HUDEP-2 (cell line): ENCODE data around the gene RPL13.
A peak's percentile ranks its signal among the peaks of the same experiment; 100 is the strongest.
"Not testable (repeated sequence)": the region's sequence is repeated elsewhere in the genome, so short reads cannot be mapped to it uniquely, and the experiment has no call there.

ENCODE experiments used
- DNase-seq, 76 experiments: peaks; one replicate each; lab custom pipeline; 2025; ENCODE audit not compliant: unreplicated experiment in 76 of 76; lab: John Stamatoyannopoulos, UW

Gene RPL13

DNA sequence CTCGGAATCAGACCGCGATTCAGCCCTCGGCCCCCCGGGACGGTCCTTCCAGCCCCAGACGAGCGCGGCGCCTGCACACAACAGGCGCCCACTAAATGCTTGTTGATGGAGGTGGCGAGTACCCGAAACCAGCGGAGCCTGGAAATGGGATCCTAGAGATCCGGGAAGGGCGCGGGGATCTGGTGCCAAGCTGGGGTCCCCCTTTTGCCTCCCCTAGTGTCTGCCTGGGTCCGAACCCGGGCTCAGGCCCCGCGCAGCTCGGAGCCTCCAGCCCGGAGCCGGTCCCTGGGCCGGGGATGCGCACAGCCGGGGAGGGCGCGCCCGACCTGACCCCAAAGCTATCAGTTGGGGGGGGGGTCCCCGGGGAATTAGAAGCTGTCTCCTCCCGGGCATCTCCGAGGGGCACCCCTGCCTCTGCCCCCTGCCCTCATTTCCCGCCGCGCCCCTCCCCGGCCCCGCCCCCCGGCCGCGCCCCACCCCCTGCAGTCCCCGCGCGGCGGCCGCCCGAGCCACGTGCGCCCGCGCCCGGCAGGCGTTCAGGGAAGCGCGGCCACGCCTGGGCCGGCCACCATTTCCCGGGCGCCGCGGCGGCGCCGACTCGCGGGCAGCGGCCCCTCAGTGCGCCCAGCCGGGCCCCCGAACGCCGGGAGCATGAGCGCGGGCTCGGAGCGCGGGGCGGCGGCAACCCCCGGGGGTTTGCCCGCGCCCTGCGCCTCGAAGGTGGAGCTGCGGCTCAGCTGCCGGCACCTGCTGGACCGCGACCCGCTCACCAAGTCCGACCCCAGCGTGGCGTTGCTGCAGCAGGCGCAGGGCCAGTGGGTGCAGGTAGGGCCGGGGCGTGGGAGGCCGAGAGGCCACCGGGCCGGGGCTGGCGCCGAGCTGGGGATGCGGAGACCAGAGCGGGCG, 15.0 kb downstream of the RPL13 start, which contains the start of gene CPNE7:
CPNE7 (plus strand) TSS at position 512 of the 906 bp plus-strand sequence; CDS start at position 652, 140 bp downstream.
- no peak for DNase-seq

DNA sequence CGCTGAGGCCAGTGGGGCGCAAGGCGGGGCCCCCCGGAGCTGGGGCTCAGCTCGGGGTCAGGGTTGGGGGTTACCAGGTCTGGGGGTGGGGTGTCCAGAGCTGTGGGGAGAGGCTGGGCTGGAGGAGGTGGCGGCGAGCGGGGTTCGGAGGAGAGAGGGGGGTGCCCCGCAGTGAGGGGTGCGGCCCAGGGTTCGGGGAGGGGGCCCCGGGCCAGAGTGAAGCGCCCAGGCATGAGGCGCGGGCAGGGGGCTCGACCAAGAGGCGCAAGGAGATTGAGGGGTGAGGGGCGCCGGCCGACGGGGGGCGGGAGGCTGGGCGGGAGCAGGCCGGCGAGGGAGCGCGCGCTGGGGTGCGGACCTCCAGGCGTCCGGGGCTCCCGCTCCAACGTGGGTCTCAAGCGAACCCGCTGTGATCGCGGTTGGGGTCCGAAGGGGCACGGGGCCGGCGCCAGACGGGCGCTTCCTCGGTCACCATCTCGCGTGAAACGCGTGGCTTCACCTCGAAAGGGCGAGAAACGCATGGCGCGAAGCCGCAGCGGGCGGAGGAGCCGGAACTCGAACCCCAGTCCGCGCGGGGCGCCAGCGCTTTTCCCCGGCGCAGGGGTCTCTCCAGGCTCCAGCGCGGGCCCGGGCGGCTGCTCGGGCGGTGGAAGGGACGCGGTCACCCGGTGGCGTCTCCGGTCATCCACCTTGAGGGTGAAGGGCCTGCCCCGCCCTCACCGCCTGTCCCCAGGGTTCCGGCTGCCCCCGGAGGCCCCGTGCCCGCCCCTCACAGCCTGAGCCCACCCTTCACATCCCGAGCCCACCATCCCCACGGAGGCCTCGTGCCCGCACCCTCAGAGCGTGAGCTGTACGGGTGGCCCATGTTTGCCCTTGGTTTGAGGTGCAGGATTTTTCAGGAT, 15.9 kb downstream of the RPL13 start:
- no peak for DNase-seq

DNA sequence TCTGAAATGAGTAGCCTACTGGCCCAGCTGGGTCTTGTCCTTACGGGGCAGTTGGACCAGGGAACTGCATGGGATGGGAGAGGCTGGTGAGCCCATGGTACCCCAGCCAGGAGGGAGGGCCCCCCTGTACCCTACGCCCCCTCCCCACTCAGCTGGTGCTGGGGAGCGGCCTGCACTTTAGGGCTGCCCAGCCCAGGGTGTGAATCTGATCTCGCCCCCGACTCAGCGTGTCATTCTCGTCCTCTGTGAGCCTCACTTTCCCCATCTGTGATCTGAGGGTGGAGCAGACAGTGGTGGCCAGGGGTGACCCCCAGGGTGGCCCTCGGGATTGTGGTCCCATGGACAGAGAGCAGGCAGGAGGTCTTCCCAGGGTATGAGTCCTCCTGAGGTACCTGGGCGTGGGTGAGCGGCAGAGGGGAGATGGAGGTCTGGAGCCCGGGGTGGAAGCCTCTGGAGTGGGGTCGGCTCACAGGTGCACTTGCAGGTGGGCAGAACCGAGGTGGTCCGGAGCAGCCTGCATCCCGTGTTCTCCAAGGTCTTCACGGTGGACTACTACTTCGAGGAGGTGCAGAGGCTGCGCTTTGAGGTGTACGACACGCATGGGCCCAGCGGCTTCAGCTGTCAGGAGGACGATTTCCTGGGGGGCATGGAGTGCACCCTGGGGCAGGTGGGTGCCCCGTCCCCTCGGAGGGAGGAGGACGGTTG, 16.7 kb downstream of the RPL13 start:
- DNase-seq = no peak

DNA sequence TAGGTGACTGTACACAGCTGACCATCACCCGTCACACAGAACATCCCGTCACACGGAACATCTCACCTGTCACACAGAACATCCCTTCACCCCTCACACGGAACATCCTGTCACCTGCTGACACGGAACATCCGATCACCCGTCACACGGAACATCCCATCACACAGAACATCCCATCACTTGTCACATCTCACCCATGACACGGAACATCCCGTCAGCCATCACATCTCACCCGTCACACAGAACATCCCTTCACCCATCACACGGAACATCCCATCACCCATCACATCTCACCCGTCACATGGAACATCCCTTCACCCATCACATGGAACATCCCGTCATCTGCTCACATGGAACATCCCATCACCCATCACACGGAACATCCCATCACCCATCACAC, 18.9 kb downstream of the RPL13 start:
- DNase-seq = no peak

DNA sequence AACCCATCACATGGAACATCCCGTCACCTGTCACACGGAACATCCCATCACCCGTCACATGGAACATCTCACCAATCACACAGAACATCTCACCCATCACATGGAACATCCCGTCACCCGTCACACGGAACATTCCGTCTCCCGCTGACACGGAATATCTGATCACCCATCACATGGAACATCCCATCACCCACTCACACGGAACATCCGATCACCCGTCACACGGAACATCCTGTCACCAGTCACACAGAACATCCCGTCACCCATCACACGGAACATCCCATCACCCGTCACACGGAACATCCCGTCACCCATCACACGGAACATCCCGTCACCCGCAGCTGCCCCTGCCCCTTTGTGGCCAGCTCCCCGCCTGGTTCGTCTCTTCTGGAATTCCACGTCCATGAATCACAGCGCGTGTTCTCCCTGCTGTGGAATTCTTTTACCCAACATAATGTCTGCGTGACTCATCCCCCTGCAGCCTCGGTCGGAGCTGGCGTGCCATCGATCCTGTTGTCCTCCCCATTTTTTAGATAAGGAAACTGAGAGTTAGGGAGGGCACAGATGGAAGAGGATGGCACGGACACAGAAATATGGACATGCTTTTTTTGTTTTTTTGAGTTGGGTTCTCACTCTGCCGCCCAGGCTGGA, 20.7 kb downstream of the RPL13 start:
- no peak for DNase-seq

DNA sequence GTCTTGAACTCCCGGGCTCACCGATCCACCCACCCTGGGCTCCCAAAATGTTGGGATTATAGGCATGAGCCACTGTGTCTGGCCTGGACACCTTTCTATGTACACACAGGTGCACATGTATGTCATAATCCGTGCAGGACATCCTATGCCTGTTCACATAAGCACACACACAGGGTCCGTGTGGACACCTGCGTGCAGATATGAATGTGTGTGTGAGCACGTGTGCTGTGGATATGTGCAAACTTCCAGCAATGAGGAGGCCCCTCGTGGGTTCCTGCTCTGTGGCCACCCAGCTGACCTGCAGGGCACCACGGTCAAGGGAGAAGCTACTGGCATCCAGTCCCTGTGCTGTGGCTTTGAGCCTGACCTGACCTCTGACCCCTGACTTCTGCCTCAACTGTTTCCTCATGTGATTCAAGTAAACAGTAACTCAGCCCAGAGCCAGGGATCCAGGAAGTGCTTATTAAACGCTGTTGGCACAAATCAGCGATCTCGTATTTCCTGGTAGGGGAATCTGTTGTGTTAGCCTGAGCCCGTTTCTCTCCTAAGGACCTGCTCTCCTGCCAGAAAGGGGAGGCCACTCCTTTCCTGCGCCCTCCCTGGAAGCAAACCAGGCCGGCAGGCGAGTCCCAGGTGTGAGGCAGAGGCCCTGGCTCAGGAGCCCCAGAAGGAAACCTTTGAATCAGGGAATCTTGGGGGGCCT, 21.5 kb downstream of the RPL13 start:
- no peak for DNase-seq

DNA sequence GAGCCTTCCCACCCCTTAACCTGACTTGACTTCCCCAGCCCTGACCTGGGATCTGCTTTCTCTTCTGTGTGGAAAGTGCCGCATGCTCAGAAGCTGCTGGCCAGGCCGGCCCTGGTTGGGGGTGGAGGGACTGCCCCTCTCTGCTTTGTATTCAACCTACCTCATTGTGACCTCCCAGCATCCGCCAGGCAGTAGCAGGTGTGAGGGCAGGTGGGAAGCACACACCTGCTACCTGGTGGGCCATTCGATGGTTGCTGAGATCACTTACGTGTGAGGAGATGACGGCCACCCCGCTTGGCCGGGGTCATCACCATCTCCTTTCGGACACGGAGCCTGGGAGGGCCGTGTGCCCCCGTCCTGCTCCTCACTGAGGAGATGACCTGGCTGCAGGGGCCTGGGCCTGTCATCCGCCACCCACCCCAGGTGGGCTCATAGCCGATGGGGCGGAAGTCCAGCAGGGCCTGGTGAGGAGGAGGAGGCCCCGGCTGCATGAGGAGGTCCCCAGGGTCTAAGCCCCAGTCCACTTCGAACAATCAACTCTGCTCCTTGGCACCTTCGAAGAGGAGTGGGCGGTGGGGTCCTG, 22.2 kb downstream of the RPL13 start:
- no peak for DNase-seq

DNA sequence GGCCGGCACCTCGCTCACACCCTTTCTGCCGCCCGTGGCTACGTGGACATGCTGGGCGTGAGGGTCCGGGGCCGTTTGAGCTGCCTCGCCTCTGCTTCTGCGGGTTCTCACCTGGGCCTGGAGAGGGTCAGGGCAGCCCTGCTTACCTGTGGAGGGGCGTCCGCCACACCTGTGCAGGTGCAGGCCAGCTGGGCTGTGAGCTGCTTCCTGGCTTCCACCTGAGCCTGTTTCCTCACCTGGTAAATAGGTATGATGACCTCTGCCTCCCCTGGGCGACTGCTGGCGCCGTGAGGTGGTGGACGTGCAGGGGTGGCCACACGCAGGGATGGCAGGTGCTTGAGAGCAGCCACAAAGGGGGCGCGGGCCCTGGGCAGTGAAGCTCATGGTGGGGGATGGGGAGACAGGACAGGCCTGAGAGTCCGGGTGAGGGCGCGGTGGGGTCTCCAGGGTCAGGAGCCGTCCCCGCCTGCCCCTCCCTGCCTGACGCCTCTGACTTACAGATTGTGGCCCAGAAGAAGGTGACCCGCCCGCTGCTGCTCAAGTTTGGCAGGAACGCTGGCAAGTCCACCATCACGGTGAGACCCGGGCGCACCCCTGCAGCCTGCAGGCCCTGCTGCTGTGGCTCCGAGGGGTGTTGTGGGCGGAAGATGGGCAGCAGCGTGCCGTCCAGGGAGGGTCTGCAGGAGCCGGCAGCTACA, 22.9 kb downstream of the RPL13 start:
- DNase-seq = no peak

DNA sequence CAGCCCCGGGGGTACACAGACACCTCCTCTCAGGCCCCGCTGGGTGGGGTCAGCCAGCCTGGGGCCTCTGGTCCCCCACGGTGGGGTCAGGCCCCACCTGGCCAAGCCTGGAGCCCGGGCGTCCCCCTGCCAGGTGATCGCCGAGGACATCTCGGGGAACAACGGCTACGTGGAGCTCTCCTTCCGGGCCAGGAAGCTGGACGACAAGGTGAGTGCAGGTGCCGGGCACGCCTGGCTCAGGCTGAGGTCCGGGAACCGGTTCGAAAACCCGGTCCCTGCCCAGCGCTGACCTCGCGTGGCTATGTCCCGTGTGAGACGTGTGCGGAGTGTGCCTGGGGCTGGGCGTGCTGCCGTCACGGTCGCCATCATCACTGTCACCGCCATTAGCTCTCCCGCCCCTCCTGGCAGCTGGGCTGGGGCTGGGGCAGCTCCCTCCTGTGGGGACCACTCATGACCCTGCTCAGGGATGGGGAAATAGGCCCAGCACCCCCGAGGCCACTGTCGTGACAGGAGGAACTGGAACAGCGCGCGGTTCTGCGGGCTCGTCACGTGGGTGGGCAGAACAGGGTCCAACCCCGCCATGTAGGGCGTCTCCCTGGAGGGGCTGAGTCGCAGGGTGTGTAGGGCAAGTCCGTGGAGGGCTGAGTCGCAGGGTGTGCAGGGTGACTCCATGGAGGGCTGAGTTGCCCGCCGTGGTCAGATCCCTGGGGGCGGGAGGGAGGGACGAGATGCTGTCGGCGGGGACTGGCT, 23.6 kb downstream of the RPL13 start:
- no peak for DNase-seq

DNA sequence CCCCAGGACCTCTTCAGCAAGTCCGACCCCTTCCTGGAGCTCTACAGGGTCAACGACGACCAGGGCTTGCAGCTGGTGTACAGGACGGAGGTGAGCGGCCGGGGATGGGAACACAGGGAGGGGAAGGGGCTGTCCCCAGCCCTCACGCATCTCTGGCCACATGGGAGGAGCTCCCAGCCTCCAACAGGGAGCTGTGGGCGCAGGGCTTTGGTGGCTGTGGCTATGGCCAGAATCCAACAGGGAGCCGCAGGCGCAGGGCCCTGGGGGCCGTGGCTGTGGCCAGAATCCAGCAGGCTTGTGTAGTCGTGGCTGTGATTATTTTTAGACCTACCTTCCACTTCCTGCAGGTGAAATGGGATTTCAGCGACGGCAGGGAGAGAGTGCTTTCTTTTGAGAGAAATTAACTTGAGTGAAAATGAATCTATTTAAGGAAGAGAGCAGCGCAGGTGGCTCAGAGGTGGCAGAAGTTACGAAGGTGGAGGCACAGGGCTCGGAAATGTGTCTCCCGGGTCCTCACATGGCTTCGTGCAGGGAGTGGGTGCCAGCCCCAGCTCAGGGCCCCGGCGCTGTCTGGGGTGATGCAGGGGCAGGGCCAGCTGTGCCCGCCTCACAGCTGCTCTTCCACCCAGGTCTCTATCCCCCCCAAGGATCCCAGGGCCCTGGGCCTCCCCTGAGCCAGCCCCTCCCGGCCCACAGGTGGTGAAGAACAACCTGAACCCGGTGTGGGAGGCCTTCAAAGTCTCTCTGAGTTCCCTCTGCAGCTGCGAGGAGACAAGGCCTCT, 24.5 kb downstream of the RPL13 start:
- DNase-seq = no peak

DNA sequence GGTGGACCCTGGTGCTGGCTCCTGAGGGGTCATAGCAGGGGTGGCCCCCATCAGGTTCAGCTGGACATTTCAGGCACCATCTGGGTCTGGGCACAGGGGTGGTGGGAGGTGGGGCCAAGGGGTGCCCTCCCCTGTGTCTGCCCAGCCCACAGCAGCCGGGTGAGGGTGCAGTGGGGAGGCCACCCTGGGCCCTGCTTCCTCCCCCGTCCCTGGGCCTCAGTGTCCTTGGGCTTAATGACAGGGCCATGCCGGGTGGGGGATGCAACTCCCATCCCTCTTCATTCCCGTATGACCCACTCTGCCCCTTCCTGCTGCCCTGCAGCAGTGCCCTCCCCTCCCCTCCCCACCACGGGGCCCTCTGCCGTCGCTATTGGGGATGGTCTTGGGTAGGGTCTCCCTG, 25.7 kb downstream of the RPL13 start:
- DNase-seq = no peak

DNA sequence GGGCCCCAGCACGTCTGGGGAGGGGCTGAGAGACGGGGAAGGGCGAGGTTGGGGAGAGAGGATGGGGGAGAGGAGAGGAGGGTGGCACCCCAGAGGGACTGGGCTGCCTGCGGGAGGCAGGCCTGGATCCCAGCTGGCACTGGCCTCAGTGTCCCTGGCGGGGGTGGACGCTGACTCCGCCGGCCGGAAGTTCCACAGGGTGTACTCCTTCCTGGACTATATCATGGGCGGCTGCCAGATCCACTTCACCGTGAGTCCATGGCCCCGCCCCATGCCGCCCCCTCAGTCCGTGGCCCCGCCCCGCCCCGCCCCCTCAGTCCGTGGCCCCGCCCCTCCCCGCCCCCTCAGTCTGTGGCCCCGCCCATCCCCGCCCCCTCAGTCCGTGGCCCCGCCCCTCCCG, 26.4 kb downstream of the RPL13 start:
- DNase-seq = peak in 3 of 76 experiments; percentile 18 to 23 (median 19)

DNA sequence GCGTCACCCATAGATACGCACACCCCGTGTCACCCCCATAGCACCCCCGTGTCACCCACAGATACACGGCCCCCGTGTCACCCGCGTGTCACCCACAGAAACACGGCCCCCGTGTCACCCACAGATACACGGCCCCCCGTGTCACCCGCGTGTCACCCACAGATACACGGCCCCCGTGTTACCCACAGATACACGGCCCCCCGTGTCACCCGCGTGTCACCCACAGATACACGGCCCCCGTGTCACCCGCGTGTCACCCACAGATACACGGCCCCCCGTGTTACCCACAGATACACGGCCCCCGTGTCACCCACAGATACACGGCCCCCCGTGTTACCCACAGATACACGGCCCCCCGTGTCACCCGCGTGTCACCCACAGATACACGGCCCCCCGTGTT, 27.2 kb downstream of the RPL13 start:
- DNase-seq = not testable (repeated sequence)

DNA sequence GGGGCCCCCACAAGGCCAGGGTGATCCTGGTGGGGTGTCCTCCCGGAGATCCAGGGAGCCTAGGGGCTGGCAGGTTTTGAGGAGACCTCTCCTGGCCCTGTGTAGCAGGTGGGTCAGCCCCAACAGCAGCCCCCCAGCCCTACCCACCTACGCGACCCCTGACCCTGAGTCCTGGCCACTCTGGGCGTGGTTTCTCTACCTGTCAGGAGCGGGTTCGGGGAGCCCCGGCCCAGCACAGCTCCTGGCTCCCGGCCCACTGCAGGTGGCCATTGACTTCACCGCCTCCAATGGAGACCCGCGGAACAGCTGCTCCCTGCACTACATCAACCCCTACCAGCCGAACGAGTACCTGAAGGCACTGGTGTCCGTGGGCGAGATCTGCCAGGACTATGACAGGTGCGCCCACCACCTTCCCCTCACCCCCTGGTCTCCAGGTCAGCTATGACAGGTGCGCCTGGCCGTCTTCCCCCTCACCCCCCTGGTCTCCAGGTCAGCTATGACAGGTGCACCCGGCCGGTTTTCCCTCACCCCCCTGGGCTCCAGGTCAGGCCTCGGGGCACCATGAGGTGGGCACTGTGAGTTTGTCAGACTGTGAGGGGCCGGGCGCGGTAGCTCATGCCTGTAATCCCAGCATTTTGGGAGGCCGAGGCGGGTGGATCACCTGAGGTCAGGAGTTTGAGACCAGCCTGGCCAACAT, 28.1 kb downstream of the RPL13 start:
- no peak for DNase-seq

DNA sequence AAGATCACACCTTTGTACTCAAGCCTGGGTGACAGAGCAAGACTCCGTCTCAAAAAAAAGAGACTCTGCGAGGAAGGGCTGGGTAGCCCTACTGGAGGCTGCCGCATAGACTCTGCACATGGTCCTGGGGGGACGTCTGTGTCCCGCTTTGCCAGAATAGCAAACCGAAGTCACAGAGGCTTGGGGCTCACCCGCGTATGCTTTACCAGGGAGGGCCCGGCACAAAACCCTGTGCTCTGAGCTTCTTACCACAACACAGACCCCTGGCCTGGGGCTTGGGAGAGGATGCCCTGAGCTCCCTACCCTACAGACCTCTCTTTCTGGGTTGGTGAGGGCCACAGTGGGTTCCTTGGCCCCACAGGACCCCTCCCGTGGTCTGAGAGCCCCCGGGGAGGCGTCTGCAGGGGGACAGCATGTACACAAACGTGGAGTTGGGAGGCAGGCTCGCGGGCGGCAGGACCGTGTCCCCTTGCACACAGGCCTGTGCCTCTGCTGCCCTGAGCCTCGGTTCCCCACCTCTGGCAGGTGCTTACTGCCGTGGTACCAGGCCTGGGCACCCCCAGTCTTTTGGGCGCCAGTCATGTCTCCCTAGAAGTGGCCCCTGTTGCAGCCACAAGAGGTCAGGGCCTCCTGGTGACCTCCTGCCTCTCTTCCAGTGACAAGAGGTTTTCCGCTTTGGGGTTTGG, 28.9 kb downstream of the RPL13 start:
- no peak for DNase-seq

DNA sequence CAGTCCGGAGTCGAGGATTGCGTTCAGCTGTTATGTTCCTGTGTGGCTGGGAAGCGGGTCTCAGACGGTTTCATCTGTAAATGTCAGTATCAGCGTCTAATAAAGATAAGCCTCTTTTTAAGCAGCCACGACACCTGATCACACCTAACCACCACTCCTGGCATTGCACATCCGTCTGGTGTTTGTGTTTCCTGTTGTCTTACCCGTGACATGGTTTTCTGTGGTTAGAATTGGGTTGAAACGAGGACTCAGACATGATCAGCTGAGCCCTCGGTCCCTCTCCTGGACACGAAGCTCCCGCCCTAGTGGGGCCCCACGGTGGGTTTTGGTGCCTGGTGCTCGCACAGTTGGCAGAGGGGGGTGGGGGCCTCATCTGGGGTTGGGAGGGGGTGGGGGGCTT, 33.4 kb downstream of the RPL13 start:
- DNase-seq = no peak
